Fibroblast of the aortic adventitia (primary cell): ENCODE data around the gene B3GAT2. TPM values are rescaled to one million over a fixed set of nuclear protein-coding genes. Genes with fewer than 3 reads are reported as not detected.

Experiments
- DNase-seq: peaks from one replicate; pipeline ENCODE4 v3.0.0-alpha.2; 2010; ENCODE audit warnings: low read depth
- H3K4me3 ChIP-seq: 2 replicates; pipeline ENCODE4 v1.5.1; 2011; ENCODE audit warnings: low read depth, mild to moderate bottlenecking, control low read depth, low read length, moderate library complexity
- total RNA-seq: library from RNA; depleted of rRNA; stranded (reverse); fragments of >200 nt; gene quantifications from 2 replicates; pipeline ENCODE4 v1.2.3, GENCODE V29; 2012; ENCODE audit warnings: low replicate concordance
- TF ChIP-seq, protein P1 (sequence below): IDR thresholded peaks from 2 replicates; pipeline ENCODE4 v1.5.1; 2011; ENCODE audit warnings: mild to moderate bottlenecking, low read length, control low read depth, inconsistent platforms; ENCODE audit not compliant: insufficient read depth

Gene B3GAT2
- total RNA-seq, 1 donor, result not detected

DNA sequence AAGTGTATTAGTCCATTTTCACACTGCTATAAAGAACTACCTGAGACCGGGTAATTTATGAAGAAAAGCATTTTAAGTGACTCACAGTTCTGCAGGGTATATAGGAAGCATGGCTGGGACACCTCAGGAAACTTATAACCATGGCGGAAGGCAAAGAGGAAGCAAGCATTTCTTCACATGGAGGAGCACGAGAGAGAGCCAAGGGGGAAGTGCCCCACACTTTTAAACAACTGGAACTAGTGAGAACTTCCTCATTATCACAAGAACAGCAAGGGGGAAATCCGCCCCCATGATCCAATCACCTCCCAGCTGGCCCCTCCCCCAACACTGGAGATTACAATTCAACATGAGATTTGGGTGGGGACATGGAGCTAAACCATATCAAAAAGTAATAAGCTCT is 28.3 kb upstream of the B3GAT2 start:
- TF ChIP-seq, protein P1, sequence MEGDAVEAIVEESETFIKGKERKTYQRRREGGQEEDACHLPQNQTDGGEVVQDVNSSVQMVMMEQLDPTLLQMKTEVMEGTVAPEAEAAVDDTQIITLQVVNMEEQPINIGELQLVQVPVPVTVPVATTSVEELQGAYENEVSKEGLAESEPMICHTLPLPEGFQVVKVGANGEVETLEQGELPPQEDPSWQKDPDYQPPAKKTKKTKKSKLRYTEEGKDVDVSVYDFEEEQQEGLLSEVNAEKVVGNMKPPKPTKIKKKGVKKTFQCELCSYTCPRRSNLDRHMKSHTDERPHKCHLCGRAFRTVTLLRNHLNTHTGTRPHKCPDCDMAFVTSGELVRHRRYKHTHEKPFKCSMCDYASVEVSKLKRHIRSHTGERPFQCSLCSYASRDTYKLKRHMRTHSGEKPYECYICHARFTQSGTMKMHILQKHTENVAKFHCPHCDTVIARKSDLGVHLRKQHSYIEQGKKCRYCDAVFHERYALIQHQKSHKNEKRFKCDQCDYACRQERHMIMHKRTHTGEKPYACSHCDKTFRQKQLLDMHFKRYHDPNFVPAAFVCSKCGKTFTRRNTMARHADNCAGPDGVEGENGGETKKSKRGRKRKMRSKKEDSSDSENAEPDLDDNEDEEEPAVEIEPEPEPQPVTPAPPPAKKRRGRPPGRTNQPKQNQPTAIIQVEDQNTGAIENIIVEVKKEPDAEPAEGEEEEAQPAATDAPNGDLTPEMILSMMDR, result no peak
- H3K4me3 ChIP-seq, result no peak overlapping the region
- DNase-seq, result no peak

DNA sequence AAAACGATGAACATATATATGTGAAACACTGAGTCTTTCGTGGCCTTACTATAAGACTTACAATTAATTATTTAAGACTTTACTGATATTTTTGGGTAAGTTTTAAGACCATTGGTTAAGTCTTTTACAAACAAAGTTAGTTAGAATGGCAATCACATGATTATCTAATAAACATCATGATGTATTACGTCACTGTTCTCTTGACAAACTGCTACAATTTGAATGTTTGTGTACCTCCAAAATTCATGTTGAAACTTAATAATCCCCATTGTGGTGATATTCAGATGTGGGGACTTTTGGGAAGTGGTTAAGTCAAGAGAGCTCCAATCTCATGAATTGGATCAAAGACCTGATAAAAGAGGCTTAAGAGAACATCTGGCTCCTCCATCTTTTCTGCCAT is 25.9 kb upstream of the B3GAT2 start:
- TF ChIP-seq, protein P1, result no peak
- no peak overlapping the region for H3K4me3 ChIP-seq
- DNase-seq, result no peak

DNA sequence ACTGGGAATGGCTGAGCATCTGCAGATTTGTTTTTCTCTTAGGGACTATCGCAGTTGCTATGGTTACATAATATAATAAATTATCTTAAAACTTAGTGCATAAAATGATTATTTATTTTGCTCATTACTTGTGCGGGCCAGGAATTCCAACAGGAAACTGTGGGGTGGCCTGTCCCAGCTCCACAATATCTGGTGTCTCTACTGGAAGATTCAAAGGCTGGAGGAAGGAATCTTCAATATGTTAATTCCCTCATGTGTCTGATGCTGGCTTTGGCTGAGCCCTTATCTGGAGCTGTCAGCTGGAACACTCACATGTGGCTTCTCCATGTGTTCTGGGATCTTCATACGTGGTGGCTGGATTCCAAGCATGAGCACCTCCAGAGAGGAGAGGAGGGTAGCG is 23.9 kb upstream of the B3GAT2 start:
- DNase-seq, result no peak
- TF ChIP-seq, protein P1, result no peak
- no peak overlapping the region for H3K4me3 ChIP-seq

DNA sequence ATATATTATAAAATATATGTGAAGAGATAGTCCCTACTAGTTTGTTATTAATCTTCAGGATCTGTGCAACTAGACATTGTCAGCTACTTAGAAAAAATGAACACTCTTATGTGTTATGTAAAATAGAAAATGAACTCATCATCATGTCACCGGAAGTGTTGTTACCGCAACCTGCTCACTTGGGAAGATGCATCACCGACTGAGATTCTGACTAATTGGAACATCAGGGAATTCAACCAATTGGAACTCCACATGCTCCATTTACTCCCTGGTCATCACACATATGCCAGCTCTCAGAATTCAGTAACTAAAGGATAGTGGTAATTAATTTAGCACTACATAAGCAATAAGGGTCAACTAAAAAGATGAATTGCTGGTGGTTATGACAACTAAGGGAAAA is 16.7 kb upstream of the B3GAT2 start:
- DNase-seq, result no peak
- TF ChIP-seq, protein P1, result no peak

DNA sequence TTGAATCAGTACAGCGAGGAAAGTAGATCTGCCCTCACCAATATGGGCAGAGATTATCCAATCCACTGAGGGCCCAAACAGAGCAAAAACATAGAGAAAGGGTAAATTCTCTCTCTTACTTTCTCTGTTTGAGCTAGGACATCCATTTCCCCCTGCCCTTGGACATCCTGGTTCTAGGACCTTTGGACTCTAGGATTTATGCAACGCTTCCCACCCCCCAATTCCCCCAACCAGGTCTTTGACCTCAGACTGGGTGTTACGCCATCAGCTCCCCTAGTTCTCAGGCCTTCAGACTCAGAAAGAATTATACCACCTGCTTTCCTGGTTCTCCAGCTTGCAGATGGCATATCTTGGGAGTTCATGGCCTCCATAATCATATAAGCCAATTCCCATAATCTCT is 10.2 kb upstream of the B3GAT2 start:
- H3K4me3 ChIP-seq, result no peak overlapping the region
- TF ChIP-seq, protein P1, result no peak
- no peak for DNase-seq

More for the DNA sequence above, 16.7 kb upstream of the B3GAT2 start:
- no peak overlapping the region for H3K4me3 ChIP-seq

DNA sequence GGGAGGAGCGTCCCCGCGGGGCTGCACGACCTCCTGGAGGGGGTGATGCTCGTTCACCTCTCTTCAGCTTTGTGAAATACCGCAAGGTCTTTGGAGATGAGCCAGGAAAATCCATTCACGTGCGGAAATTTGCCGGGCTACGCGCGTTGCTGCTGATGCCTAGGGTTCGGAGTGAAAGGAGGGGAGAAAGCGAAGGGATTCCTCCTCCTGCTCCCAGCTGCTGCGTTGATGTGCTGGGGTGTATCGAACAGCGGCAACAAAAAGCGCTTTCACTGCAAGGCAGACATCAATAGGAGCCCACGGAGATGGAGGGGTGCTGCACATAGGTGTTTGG is 391 bp upstream of the B3GAT2 start:
- H3K4me3 ChIP-seq, result peak overlapping the region; percentile 55
- DNase-seq, result no peak
- TF ChIP-seq, protein P1, result no peak

DNA sequence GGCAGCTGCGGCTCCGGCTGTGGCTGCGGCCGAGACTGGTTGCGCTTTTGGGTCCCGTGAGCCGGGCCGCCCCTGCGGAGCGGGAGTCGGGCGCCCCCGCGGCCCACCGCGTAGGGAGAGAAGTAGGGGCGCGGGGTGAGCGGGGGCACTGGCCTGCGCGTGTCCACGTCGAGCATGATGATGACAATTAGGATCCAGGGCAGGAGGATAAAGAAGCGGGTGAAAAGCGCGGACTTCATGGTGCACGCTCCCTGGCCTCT is 739 bp downstream of the B3GAT2 start:
- TF ChIP-seq, protein P1, result no peak
- DNase-seq, result no peak
- H3K4me3 ChIP-seq, result peak overlapping the region; percentile 55
